ENCODE measurements around the gene ACADS. TPM values are rescaled to one million over a fixed set of nuclear protein-coding genes. Genes with fewer than 3 reads are reported as not detected.

The ACADS gene
- total and polyA plus RNA-seq, 2 of the 8 experiments (the other 6 are each of a cell fraction or from before 2014, with no cell fraction given): 4.9 to 7.5 TPM

DNA sequence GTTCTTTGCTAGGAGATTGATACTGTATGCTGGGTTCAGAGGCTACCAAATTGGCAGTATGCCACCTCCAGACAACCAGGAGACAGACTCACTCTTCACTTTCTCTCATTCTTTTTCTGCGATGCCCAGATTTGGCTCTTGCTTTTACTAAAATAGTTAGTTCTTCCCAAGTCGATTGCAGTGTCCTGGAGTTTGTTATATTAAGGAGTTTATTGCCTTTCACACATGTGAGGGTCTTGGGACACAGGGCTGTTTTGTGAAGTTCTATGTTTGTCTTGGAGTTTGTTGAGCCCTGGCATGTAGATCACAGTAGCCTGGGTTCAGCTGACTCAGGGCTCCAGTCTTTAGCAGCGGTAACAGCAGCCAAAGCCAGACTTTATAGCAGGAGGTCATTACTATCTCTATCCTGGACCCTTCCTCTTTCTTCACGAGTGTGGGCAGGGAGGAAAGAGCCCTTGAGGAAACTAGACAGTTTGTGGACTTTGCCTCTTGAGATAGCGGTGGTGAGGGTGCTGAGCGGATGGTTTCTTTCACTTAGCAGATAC lies 37.0 kb upstream of the ACADS start (continued):
- TF ChIP-seq, protein P1, sequence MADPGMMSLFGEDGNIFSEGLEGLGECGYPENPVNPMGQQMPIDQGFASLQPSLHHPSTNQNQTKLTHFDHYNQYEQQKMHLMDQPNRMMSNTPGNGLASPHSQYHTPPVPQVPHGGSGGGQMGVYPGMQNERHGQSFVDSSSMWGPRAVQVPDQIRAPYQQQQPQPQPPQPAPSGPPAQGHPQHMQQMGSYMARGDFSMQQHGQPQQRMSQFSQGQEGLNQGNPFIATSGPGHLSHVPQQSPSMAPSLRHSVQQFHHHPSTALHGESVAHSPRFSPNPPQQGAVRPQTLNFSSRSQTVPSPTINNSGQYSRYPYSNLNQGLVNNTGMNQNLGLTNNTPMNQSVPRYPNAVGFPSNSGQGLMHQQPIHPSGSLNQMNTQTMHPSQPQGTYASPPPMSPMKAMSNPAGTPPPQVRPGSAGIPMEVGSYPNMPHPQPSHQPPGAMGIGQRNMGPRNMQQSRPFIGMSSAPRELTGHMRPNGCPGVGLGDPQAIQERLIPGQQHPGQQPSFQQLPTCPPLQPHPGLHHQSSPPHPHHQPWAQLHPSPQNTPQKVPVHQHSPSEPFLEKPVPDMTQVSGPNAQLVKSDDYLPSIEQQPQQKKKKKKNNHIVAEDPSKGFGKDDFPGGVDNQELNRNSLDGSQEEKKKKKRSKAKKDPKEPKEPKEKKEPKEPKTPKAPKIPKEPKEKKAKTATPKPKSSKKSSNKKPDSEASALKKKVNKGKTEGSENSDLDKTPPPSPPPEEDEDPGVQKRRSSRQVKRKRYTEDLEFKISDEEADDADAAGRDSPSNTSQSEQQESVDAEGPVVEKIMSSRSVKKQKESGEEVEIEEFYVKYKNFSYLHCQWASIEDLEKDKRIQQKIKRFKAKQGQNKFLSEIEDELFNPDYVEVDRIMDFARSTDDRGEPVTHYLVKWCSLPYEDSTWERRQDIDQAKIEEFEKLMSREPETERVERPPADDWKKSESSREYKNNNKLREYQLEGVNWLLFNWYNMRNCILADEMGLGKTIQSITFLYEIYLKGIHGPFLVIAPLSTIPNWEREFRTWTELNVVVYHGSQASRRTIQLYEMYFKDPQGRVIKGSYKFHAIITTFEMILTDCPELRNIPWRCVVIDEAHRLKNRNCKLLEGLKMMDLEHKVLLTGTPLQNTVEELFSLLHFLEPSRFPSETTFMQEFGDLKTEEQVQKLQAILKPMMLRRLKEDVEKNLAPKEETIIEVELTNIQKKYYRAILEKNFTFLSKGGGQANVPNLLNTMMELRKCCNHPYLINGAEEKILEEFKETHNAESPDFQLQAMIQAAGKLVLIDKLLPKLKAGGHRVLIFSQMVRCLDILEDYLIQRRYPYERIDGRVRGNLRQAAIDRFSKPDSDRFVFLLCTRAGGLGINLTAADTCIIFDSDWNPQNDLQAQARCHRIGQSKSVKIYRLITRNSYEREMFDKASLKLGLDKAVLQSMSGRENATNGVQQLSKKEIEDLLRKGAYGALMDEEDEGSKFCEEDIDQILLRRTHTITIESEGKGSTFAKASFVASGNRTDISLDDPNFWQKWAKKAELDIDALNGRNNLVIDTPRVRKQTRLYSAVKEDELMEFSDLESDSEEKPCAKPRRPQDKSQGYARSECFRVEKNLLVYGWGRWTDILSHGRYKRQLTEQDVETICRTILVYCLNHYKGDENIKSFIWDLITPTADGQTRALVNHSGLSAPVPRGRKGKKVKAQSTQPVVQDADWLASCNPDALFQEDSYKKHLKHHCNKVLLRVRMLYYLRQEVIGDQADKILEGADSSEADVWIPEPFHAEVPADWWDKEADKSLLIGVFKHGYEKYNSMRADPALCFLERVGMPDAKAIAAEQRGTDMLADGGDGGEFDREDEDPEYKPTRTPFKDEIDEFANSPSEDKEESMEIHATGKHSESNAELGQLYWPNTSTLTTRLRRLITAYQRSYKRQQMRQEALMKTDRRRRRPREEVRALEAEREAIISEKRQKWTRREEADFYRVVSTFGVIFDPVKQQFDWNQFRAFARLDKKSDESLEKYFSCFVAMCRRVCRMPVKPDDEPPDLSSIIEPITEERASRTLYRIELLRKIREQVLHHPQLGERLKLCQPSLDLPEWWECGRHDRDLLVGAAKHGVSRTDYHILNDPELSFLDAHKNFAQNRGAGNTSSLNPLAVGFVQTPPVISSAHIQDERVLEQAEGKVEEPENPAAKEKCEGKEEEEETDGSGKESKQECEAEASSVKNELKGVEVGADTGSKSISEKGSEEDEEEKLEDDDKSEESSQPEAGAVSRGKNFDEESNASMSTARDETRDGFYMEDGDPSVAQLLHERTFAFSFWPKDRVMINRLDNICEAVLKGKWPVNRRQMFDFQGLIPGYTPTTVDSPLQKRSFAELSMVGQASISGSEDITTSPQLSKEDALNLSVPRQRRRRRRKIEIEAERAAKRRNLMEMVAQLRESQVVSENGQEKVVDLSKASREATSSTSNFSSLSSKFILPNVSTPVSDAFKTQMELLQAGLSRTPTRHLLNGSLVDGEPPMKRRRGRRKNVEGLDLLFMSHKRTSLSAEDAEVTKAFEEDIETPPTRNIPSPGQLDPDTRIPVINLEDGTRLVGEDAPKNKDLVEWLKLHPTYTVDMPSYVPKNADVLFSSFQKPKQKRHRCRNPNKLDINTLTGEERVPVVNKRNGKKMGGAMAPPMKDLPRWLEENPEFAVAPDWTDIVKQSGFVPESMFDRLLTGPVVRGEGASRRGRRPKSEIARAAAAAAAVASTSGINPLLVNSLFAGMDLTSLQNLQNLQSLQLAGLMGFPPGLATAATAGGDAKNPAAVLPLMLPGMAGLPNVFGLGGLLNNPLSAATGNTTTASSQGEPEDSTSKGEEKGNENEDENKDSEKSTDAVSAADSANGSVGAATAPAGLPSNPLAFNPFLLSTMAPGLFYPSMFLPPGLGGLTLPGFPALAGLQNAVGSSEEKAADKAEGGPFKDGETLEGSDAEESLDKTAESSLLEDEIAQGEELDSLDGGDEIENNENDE (IDR thresholded peaks at IDR 0.05; ENCODE audit: insufficient replicate concordance, low read length): no peak
- TF ChIP-seq EGR1 (IDR thresholded peaks at IDR 0.05; ENCODE audit: borderline replicate concordance, low read depth, low read length) (no peak), EP300 (IDR thresholded peaks at IDR 0.05; ENCODE audit: borderline replicate concordance in 1 of 2, low read depth in 2 of 2, low read length in 2 of 2) (no peak), JUND (IDR thresholded peaks at IDR 0.05; ENCODE audit: low read length) (no peak), TAF1 (IDR thresholded peaks at IDR 0.05; ENCODE audit: low read depth, low read length) (no peak), BACH1 (IDR thresholded peaks at IDR 0.05; ENCODE audit: low read length) (no peak), NRF1 (IDR thresholded peaks at IDR 0.05; ENCODE audit: low read depth, low read length) (no peak), POLR2AphosphoS5 (IDR thresholded peaks at IDR 0.05; ENCODE audit: low read depth, low read length) (no peak), ZNF274 (IDR thresholded peaks at IDR 0.05; ENCODE audit: borderline replicate concordance, extremely low read depth, low read length) (no peak)
- TF ChIP-seq, protein P2, sequence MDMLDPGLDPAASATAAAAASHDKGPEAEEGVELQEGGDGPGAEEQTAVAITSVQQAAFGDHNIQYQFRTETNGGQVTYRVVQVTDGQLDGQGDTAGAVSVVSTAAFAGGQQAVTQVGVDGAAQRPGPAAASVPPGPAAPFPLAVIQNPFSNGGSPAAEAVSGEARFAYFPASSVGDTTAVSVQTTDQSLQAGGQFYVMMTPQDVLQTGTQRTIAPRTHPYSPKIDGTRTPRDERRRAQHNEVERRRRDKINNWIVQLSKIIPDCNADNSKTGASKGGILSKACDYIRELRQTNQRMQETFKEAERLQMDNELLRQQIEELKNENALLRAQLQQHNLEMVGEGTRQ (IDR thresholded peaks at IDR 0.05; ENCODE audit: low read length): no peak
